ENCODE data around the gene ADORA1.

Gene ADORA1

DNA sequence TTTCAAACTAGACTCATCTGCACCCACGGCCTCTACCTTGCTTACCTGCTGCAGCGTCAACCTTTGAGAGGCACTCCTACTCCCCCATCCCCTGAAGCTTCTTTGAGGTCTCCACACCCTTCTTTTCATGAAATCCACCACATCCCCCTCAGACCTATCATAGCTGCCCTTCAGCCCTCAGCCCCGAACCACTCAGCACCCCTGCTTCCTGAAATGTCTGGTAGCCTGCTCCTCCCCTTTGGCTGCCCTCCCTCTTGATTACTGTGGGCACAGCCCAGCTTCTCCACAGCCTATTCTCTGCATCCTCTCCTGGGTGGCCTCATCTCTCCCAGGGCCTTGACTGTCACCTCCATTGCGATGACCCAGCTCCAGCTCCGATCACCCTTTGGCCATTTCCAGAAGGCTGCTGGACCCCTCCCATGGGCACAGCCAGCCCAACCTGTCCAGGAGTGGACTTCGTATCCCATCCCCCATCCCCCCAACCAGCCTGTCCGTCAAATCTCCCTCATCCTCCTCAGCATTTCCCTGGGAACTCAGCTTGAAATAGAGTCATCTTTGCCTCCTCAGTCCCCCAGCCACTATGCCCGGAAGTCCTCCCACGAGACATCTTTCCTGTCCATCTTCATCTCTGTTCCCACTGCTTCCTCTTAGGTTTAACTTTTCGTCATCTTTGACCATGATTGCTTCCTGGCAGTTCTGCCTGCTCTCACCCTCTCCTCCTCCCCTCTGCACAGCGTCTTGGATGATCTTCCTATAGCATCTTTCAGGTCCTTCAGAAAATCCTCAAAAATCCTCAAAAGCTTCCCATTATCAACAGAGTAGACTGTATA, 6.1 kb upstream of the ADORA1 start:
- no peak for TF ChIP-seq CTCF (IDR thresholded peaks at IDR 0.05; ENCODE audit: low read depth, low read length)
- no peak overlapping the region for H3K4me3 ChIP-seq (replicated peaks in 1 of 2; ENCODE audit: low read depth in 2 of 2, low read length in 2 of 2)
- DNase-seq (ENCODE audit: low read depth in 2 of 2), result no peak

GRCh38 chr1:203122159-203122558, 5.4 kb upstream of the ADORA1 start:
- no peak for DNase-seq (ENCODE audit: low read depth in 2 of 2)
- no peak overlapping the region for H3K4me3 ChIP-seq (replicated peaks in 1 of 2; ENCODE audit: low read depth in 2 of 2, low read length in 2 of 2)
- no peak for TF ChIP-seq CTCF (IDR thresholded peaks at IDR 0.05; ENCODE audit: low read depth, low read length)

- no peak overlapping the region for H3K4me3 ChIP-seq (replicated peaks in 1 of 2; ENCODE audit: low read depth in 2 of 2, low read length in 2 of 2)
- TF ChIP-seq CTCF (IDR thresholded peaks at IDR 0.05; ENCODE audit: low read depth, low read length), result no peak
- DNase-seq (ENCODE audit: low read depth in 2 of 2), result no peak
Measured at GRCh38 chr1:203124011-203124410, 3.5 kb upstream of the ADORA1 start.

DNA sequence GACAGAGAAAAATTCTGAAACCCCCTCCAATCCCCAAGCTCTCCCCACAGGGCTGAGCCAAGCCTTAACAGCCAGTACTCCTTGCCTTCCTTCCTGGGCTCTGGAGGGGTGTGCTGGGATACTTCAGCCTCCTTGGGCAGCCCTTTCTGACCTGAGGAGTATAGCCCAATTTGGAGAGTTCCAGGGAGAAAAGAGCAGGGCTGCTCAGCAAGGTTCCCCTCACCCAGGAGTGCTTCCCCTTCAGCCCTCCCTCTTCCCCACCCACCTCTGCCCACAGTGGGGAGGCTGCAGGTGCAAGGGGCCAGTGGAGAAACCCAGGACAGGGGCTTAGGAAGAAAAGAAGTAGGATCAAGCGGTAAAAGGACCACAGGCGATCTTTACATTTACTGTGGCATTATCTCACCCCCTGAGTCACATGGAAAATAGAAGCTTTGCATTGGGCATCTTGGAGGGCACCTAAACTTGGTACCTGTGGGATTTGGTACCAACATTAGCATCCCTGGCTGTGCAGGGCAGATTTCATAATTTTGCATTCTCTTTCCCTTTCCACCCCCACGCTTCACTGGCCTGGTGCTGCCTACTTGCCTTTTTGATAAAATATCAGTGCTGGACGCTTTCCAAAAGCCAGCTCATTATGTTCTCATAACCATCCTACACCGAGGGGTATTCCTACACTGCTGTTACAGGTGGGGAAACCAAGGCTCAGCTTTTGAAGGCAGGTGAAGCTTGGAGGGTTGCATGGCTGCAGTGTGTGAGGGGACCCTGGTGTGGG, 2.8 kb upstream of the ADORA1 start:
- no peak overlapping the region for H3K4me3 ChIP-seq (replicated peaks in 1 of 2; ENCODE audit: low read depth in 2 of 2, low read length in 2 of 2)
- no peak for TF ChIP-seq CTCF (IDR thresholded peaks at IDR 0.05; ENCODE audit: low read depth, low read length)
- peak in 1 of 2 donors; percentile 36 for DNase-seq (ENCODE audit: low read depth in 2 of 2)

GRCh38 chr1:203126151-203126865, 1.2 kb upstream of the ADORA1 start:
- peak; percentile 47 for TF ChIP-seq CTCF (IDR thresholded peaks at IDR 0.05; ENCODE audit: low read depth, low read length)
- peak; percentile 24 to 59 for DNase-seq (ENCODE audit: low read depth in 2 of 2)
- H3K4me3 ChIP-seq (replicated peaks in 1 of 2; ENCODE audit: low read depth in 2 of 2, low read length in 2 of 2), result no peak overlapping the region

- peak in 1 of 2 donors; percentile 35 for DNase-seq (ENCODE audit: low read depth in 2 of 2)
- H3K4me3 ChIP-seq (replicated peaks in 1 of 2; ENCODE audit: low read depth in 2 of 2, low read length in 2 of 2), result peak overlapping the region in 1 of 2 donors; percentile 56
- no peak for TF ChIP-seq CTCF (IDR thresholded peaks at IDR 0.05; ENCODE audit: low read depth, low read length)
Measured at GRCh38 chr1:203126866-203127665, 460 bp upstream of the ADORA1 start.

Data from cardiac fibroblast (primary cell).